Ishikawa (cell line): ENCODE data around the gene OXA1L.

ENCODE experiments used
- CREB1 ChIP-seq: IDR thresholded peaks from 2 replicates; pipeline ENCODE4 v1.6.1; 2012; ENCODE audit warnings: low read depth
- EP300 ChIP-seq: IDR thresholded peaks from 2 replicates; pipeline ENCODE4 v1.6.1; 2012; ENCODE audit warnings: borderline replicate concordance
- REST ChIP-seq: IDR thresholded peaks from 2 replicates; pipeline ENCODE4 v1.6.1; 2012; ENCODE audit warnings: low read depth, mild to moderate bottlenecking
- TAF1 ChIP-seq: IDR thresholded peaks from 2 replicates; pipeline ENCODE4 v1.6.1; 2012; ENCODE audit warnings: low read depth, mild to moderate bottlenecking
- USF1 ChIP-seq: IDR thresholded peaks from 2 replicates; pipeline ENCODE4 v1.6.1; 2012

GRCh38 chr14:22797017-22797917 is 30.8 kb downstream of the OXA1L start:
- TF ChIP-seq EP300, result no peak
- TF ChIP-seq CREB1, result no peak
- no peak for TF ChIP-seq REST
- TF ChIP-seq TAF1, result no peak
- no peak for TF ChIP-seq USF1
